Progenitor cell of endocrine pancreas (in vitro differentiated cells): ENCODE results near the gene PEX14. TPM values are rescaled to one million over a fixed set of nuclear protein-coding genes. Genes with fewer than 3 reads are reported as not detected.
A peak's percentile ranks its signal among the peaks of the same experiment; 100 is the strongest.

ENCODE experiments used
- DNase-seq: peaks from one replicate; pipeline ENCODE4 v3.0.0; 2021; ENCODE audit warnings: low spot score; ENCODE audit not compliant: unreplicated experiment
- H3K27ac Mint-ChIP-seq: 2 replicates; pipeline ENCODE4 v1.8.0; 2021; ENCODE audit warnings: mild to moderate bottlenecking, moderate library complexity, mixed read lengths
- H3K27me3 Mint-ChIP-seq: 2 replicates; pipeline ENCODE4 v1.8.0; 2021; ENCODE audit warnings: mixed read lengths
- H3K36me3 Mint-ChIP-seq: 2 replicates; pipeline ENCODE4 v1.8.0; 2022; ENCODE audit warnings: mixed read lengths; ENCODE audit not compliant: insufficient read depth
- H3K4me1 Mint-ChIP-seq: 2 replicates; pipeline ENCODE4 v1.8.0; 2021; ENCODE audit warnings: low read depth, mixed read lengths
- H3K4me3 Mint-ChIP-seq: 2 replicates; pipeline ENCODE4 v1.8.0; 2021; ENCODE audit warnings: low read depth, mild to moderate bottlenecking, moderate library complexity, mixed read lengths
- H3K9me3 Mint-ChIP-seq: 2 replicates; pipeline ENCODE4 v1.8.0; 2021; ENCODE audit warnings: low read depth, mixed read lengths
- CTCF ChIP-seq: fragments of 200-600 bp; sonication (generic); IDR thresholded peaks from one replicate; pipeline ENCODE4 v1.5.0; 2021; ENCODE audit warnings: antibody characterized with exemption, mild to moderate bottlenecking; ENCODE audit not compliant: unreplicated experiment
- total RNA-seq: library from RNA; stranded (reverse); gene quantifications from 2 replicates; pipeline ENCODE4 v1.2.1, GENCODE V29; 2021

Gene PEX14
- total RNA-seq, 1 donor from 2014 or later: 27.8 TPM

GRCh38 chr1:10513199-10513598 is 38.4 kb downstream of the PEX14 start:
- H3K4me3 Mint-ChIP-seq: no peak overlapping the region
- no peak for TF ChIP-seq CTCF
- no peak overlapping the region for H3K27ac Mint-ChIP-seq
- peaks cover 45% of the 10 kb centered on the region for H3K4me1 Mint-ChIP-seq
- DNase-seq: no peak
- no peaks in the 10 kb centered on the region for H3K9me3 Mint-ChIP-seq
- H3K27me3 Mint-ChIP-seq: peaks cover 15% of the 10 kb centered on the region
- no peaks in the 10 kb centered on the region for H3K36me3 Mint-ChIP-seq

GRCh38 chr1:10514490-10515235 is 39.9 kb downstream of the PEX14 start:
- no peak for DNase-seq
- Mint-ChIP-seq H3K36me3 (no peaks in the 10 kb centered on the region), H3K27me3 (peaks cover 16% of the 10 kb centered on the region), H3K4me3 (no peak overlapping the region), H3K4me1 (peaks cover 52% of the 10 kb centered on the region), H3K9me3 (no peaks in the 10 kb centered on the region), H3K27ac (no peak overlapping the region)
- peak; percentile 58 for TF ChIP-seq CTCF

- peaks cover 16% of the 10 kb centered on the region for H3K27me3 Mint-ChIP-seq
- peaks cover 48% of the 10 kb centered on the region for H3K4me1 Mint-ChIP-seq
- DNase-seq: no peak
- no peaks in the 10 kb centered on the region for H3K36me3 Mint-ChIP-seq
- peak overlapping the region; percentile 50 for H3K27ac Mint-ChIP-seq
- no peak overlapping the region for H3K4me3 Mint-ChIP-seq
- H3K9me3 Mint-ChIP-seq: no peaks in the 10 kb centered on the region
- no peak for TF ChIP-seq CTCF
Measured at GRCh38 chr1:10515301-10515975, 40.7 kb downstream of the PEX14 start.

- no peak for TF ChIP-seq CTCF
- Mint-ChIP-seq H3K4me3 (no peak overlapping the region), H3K27ac (no peak overlapping the region), H3K4me1 (peaks cover 51% of the 10 kb centered on the region), H3K9me3 (no peaks in the 10 kb centered on the region), H3K36me3 (no peaks in the 10 kb centered on the region), H3K27me3 (peaks cover 19% of the 10 kb centered on the region)
- no peak for DNase-seq
Measured at GRCh38 chr1:10515976-10516750, 41.4 kb downstream of the PEX14 start.
